GM19468 (cell line): ENCODE results near the gene TPRKB.
A peak's percentile ranks its signal among the peaks of the same experiment; 100 is the strongest.
"Not testable (repeated sequence)": the region's sequence is repeated elsewhere in the genome, so short reads cannot be mapped to it uniquely, and the experiment has no call there.

ENCODE experiments used
- ATAC-seq: cut with Tn5 transposase; IDR thresholded peaks from one replicate; pipeline ENCODE4 v1.9.1; 2021; ENCODE audit warnings: mild to moderate bottlenecking, moderate library complexity, moderate number of reproducible peaks; ENCODE audit not compliant: unreplicated experiment; ENCODE audit errors: extremely low read depth

Gene TPRKB

GRCh38 chr2:73736855-73737779, at the start of gene TPRKB:
Gene TPRKB (minus strand): TSS chr2:73737345. CDS start chr2:73734569, 2,776 bp downstream.
- peak; percentile 88 for ATAC-seq

DNA sequence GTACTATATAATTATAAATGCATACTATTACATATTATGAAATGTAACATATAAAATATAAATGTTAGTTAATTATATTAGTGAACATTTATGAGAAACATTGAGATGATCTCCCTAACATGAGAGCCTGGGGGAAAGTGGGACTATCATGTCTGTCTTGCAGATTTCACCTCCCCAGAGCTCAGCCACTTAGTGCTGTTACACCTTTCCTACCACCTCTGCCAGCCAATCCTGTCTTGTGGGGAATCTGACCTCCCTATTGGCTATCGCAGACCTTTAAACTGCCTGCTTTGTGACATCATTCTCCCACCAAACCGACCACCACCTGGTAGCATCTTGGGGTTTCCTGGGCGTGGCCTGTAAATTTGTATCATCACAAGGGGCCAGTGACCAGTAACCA, 46.7 kb upstream of the TPRKB start, which contains the start of gene C2orf78:
TSS of gene C2orf78 (plus strand) at position 301 of the 400 bp plus-strand sequence. CDS start 127 bp downstream, outside the sequence.
- ATAC-seq, result not testable (repeated sequence)

DNA sequence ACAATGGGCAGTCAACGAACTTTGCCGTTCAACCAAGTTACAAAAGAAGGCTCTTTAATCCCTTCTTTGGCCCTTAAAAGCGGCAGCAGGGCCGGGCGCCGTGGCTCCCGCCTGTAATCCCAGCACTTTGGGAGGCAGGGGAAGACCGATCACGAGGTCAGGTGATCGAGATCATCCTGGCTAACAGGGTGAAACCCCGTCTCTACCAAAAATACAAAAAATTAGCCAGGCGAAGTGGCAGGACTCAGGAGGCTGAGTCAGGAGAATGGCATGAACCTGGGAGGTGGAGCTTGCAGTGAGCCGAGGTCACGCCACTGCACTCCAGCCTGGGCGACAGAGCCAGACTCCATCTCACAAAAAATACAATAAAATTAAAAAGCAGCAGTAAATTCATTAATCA, 46.3 kb upstream of the TPRKB start:
- not testable (repeated sequence) for ATAC-seq

DNA sequence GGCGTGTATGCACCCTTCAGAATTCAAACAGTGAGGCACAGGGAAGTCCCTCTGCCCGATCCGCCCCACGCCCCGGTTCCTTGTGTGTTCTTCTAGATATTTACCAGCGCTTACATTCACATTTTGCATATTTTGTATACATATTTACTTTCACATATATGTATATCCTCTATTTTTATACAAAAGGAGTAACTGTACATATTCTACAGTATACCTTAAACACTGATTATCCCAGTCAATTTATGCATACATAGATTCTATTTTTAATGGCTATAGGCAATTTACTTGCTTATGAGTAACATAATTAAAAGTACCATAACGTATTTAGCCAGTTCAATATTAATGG, 43.1 kb upstream of the TPRKB start:
- ATAC-seq, result no peak

DNA sequence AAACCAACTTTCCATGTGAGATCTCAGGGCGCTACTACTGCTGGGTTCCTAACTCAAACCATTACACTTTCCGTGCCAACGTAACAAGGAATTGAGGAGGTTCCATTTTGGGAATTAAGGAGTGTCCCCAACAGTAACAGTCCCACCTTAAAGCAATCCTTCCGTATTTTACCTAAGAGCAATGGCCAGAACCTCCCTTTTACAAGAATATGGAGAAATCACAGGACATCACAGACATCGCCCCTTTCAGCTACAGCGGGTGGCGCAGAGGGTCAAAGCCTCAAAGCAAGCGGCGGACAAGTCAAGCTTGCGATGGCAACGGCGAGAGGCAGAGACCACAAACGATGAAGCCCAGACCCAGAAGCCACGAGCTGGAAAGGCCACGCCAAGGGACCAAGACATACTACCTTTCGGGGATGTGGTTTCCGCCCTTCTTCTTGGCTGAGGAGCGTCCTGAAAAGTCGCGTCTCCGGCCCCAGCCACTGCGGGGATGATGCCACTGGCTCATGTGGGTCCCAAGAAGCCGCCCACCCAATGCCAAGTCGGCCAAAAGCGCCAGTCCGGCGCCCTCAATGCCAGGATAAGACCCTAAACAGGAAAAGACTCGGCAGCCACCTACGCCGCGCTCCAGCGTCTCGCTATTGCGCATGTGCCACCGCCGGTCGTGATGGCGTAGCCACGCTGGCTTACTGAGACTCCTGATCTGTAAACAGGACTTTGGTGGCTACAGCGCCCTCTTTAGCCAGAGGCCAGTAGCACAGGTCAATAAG, 42.5 kb upstream of the TPRKB start, which contains the start of gene DUSP11:
TSS of gene DUSP11 (minus strand) at position 637 of the 770 bp plus-strand sequence. CDS start at position 508, 129 bp downstream.
- peak; percentile 99 for ATAC-seq

DNA sequence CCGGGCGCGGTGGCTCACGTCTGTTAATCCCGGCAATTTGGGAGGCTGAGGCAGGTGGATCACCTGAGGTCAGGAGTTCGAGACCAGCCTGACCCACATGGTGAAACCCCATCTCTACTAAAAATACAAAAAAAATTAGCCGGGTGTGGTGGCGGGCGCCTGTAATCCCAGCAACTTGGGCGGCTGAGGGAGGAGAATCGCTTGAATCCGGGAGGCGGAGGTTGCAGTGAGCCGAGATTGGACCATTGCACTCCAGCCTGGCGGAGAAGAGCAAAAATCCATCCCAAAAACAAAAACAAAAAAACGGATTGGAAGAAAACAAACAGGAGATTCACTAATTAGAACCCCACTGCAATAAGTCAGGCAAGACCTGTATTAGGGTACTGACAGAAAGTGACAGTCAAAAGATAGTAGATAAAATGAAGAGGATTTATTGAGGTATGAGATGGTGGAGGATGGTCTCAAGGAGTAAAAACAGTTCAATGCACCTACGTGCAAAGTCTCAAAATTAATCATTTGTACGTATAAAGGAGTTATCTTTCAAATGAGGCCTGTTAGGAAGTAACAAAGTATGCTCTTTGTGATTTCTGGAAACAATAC, 41.8 kb upstream of the TPRKB start:
- not testable (repeated sequence) for ATAC-seq

- ATAC-seq, result no peak
These were observed 39.8 kb upstream of the TPRKB start for GRCh38 chr2:73776869-73777519.

DNA sequence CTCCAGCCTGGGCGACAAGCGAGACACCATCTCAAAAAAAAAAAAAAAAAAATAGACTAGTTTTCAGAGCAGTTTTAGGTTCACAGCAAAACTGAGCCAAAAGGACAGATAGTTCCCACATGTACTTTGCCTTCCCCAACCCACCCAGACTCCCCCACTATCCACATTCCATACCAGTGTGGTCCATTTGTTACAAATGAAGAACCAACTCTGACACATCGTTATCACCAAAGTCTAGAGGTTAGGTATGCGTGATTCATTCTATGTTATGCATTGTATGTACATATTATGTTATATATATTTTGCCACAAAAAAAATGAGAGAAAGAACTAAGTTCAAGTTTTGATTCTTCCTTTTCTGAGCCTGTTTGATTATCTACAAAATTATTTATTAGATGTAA, 39.2 kb upstream of the TPRKB start:
- no peak for ATAC-seq

GRCh38 chr2:73772819-73773218, 35.7 kb upstream of the TPRKB start:
- no peak for ATAC-seq

DNA sequence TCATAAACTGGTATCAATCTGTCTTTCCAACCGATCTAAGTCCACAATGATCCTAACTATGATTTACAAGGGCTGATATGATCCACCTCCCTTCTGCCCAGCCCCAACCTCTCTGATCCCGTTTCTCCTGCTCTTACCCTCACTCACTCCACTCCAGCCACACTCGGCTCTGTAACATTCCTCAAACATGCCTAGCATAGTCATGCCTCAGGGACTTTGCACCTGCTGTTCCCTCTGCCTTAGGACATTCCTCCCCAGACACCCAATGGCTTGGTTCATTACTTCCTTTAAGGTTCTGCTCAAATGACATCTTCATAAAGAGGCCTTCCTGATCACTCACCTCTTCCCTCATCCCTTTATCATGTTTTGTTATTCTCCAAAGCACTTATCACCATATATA, 33.6 kb upstream of the TPRKB start:
- ATAC-seq, result no peak

DNA sequence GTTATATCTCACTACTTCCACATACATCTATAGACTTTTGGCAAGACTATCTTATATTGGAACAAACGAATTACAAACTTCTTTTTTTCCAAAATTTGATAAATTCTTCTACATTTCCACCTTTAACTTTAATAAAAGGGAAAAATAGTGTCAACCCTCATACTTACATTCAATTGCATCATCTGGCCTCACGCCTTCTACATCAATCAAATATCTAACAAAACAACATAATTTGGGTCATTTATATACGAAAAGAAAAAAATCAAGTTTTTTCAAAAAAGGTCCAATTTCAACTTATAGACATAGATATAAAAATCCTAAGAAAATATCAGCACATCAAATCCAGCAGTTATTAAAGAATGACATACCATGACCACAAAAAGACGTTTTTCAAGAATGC, 29.8 kb upstream of the TPRKB start:
- no peak for ATAC-seq

GRCh38 chr2:73766349-73766748, 29.2 kb upstream of the TPRKB start:
- no peak for ATAC-seq

GRCh38 chr2:73764945-73765344, 27.8 kb upstream of the TPRKB start:
- no peak for ATAC-seq

GRCh38 chr2:73762571-73762970, 25.4 kb upstream of the TPRKB start:
- no peak for ATAC-seq

- no peak for ATAC-seq
These were observed 22.8 kb upstream of the TPRKB start for GRCh38 chr2:73759904-73760303.

GRCh38 chr2:73759285-73759764, 22.2 kb upstream of the TPRKB start:
- ATAC-seq, result no peak

- ATAC-seq, result not testable (repeated sequence)
These were observed 17.2 kb upstream of the TPRKB start for GRCh38 chr2:73754332-73754731.

DNA sequence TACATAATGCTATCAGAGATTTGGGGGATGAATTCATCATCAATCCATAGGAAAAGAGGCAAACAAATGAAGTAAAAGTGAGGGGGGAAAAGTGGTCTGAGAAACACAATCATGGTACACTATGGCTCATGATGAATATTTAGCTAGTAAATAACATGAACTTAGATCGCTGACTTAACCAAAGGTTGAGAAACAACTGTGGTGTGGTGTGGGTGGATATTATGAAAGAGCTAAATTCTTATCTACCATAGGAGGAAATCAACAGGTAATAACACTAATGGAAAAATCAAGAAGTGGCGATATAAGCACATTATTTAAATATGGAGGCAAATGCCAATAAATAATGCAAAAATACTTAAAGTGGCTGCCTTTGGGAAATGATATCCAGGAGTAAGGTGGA, 12.2 kb upstream of the TPRKB start:
- ATAC-seq, result no peak

DNA sequence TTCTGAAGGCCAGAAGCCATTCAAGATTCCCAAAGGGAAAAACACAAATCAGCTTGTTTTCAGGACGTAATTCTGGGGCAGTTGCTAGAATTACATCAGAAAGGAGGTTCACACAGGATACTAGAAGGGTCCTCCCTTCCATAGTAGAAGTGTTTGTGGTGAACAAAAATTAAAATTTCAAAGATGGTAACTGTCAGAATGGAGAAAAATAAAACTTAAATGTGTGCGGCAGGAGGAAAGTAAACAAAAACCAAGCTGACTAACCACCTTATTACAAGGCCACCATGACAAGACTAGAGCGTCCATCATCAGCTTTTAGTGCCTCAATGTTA, 9.7 kb upstream of the TPRKB start:
- no peak for ATAC-seq
